K562 (cell line): ENCODE data around the gene PFAS. TPM values are rescaled to one million over a fixed set of nuclear protein-coding genes. Genes with fewer than 3 reads are reported as not detected.

Experiments
- ASH1L ChIP-seq: fragments of 450-650 bp; IDR thresholded peaks from 2 replicates; pipeline ENCODE4 v1.6.1; 2018; ENCODE audit warnings: borderline replicate concordance, mild to moderate bottlenecking, low read depth; ENCODE audit not compliant: partially characterized antibody
- BRD9 ChIP-seq: fragments of 450-650 bp; IDR thresholded peaks from 2 replicates; pipeline ENCODE4 v1.6.1; 2018; ENCODE audit warnings: low read depth; ENCODE audit not compliant: partially characterized antibody
- CBFA2T2 ChIP-seq: fragments of 450-650 bp; conservative IDR thresholded peaks from 2 replicates; pipeline ENCODE4 v1.6.1; 2017; ENCODE audit warnings: mild to moderate bottlenecking
- CBX3 ChIP-seq, 2 experiments: IDR thresholded peaks; 1 replicate in 1 of 2; 2 replicates in 1 of 2; pipeline ENCODE4 v1.6.1; 2012; ENCODE audit warnings: inconsistent platforms in 2 of 2, low read length in 2 of 2, borderline replicate concordance in 1 of 2, control low read depth in 1 of 2
- DACH1 ChIP-seq: fragments of 450-650 bp; IDR thresholded peaks from 2 replicates; pipeline ENCODE4 v1.6.1; 2018; ENCODE audit not compliant: partially characterized antibody
- PTRF ChIP-seq: fragments of 450-650 bp; IDR thresholded peaks from 2 replicates; pipeline ENCODE4 v1.6.1; 2016; ENCODE audit warnings: mild to moderate bottlenecking, missing genetic modification characterization, missing compliant biosample characterization
- SIX5 ChIP-seq, 2 experiments: IDR thresholded peaks; 2 replicates each; pipeline ENCODE4 v1.6.1; 2011; ENCODE audit warnings: low read length in 2 of 2, borderline replicate concordance in 1 of 2, low read depth in 1 of 2, mild to moderate bottlenecking in 1 of 2, moderate library complexity in 1 of 2; ENCODE audit not compliant: insufficient read depth in 1 of 2
- TEAD2 ChIP-seq: fragments of 450-650 bp; IDR thresholded peaks from 2 replicates; pipeline ENCODE4 v1.6.1; 2016; ENCODE audit warnings: missing genetic modification characterization, control low read depth, missing compliant biosample characterization
- TRIM28 ChIP-seq: fragments of 450-650 bp; IDR thresholded peaks from 2 replicates; pipeline ENCODE4 v1.6.1; 2017
- ZNF184 ChIP-seq: sonication (generic); formaldehyde crosslinking; IDR thresholded peaks from 2 replicates; pipeline ENCODE4 v1.5.0; 2020; ENCODE audit warnings: missing genetic modification reagents
- polyA plus RNA-seq, 8 experiments: library from polyadenylated mRNA; depleted of rRNA in 4 of 8; stranded (reverse) in 5 of 8; unstranded in 3 of 8; fragments of >200 nt; fragmentation: Nextera tagmentation in 2 of 8; fragmentation: Illumina TruSeq in 1 of 8; extraction: Ambion mirVana in 2 of 8; extraction: Trizol in 1 of 8; gene quantifications; 2 replicates each; pipeline versions ENCODE4 v1.2.1 to v1.2.3, GENCODE V29; 2011 to 2014; ENCODE audit warnings: inconsistent platforms in 1 of 8, missing spikeins in 1 of 8
- total RNA-seq, 7 experiments: library from RNA; depleted of rRNA in 6 of 7; stranded (reverse); fragments of >200 nt in 6 of 7; fragmentation: Illumina TruSeq in 2 of 7; extraction: Trizol in 2 of 7; gene quantifications; 2 replicates each; pipeline versions ENCODE4 v1.2.1 to v1.2.3, GENCODE V29; 2011 to 2021; ENCODE audit warnings: low replicate concordance in 1 of 7
- TF ChIP-seq, protein P1 (sequence below): fragments of 450-650 bp; conservative IDR thresholded peaks from 2 replicates; pipeline ENCODE4 v1.6.1; 2016; ENCODE audit warnings: missing genetic modification characterization, low read depth, mild to moderate bottlenecking, missing compliant biosample characterization, moderate library complexity
- TF ChIP-seq, protein P2 (sequence below): sonication (generic); formaldehyde crosslinking; IDR thresholded peaks from 2 replicates; pipeline ENCODE4 v1.8.1; 2023; ENCODE audit warnings: mild to moderate bottlenecking, missing genetic modification reagents
- TF ChIP-seq, protein P3 (sequence below): IDR thresholded peaks from 2 replicates; pipeline ENCODE4 v1.6.1; 2011; ENCODE audit not compliant: insufficient read length; ENCODE audit errors: extremely low read depth

Gene PFAS
- total and polyA plus RNA-seq, 9 of the 15 experiments (the other 6 are each of a cell fraction or from before 2014, with no cell fraction given), result 11.6 to 131 (median 43.9) TPM

DNA sequence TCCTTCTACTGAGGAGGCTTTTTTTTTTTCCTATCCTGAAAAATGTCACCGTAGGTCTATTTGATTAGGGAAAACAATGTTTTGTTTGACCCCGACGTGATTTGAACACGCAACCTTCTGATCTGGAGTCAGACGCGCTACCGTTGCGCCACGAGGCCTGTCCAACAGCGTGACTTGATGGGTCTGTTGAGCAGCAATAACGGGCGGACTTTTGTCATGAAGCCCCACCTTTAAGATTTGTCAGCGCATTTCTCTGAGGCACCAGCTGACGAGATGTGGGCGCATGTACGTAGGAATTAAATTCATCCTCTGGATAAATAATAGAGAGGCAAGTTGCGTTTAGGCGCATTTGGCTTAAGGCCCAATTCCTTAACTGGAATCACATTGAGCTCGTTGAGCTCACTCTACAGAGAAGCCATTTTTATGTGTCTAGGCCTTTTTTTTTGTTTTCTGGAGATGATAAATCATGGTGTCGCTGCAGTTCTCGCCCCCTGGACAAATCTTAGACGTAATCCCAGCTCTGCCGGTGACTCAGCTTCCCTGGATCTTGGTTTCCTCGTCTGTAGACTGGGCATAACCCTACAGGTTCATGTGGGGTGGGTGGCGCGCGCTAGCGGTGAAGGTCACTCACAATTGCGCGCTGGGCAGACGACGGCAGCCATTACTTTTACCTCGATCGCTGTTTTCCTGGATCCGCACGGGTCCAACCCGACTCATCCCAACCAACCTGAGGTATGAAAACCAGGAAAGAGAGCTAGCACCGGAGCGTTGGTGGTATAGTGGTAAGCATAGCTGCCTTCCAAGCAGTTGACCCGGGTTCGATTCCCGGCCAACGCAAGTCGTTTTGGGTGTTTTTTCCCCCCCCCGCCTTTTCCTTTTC is 28.1 kb upstream of the PFAS start (continued):
- TF ChIP-seq, protein P1, sequence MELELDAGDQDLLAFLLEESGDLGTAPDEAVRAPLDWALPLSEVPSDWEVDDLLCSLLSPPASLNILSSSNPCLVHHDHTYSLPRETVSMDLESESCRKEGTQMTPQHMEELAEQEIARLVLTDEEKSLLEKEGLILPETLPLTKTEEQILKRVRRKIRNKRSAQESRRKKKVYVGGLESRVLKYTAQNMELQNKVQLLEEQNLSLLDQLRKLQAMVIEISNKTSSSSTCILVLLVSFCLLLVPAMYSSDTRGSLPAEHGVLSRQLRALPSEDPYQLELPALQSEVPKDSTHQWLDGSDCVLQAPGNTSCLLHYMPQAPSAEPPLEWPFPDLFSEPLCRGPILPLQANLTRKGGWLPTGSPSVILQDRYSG (tag), result 0 out of 2 replicates have a peak, but pooled peaks have one; percentile 42
- TF ChIP-seq TEAD2 (tag) (no peak), ZNF184 (CRISPR knock-in tag) (no peak), TRIM28 (0 out of 2 replicates have a peak, but pooled peaks have one; percentile 10), PTRF (tag) (peak; percentile 30; the same call in 1 of the 2 replicates), ASH1L (no peak), BRD9 (peak; percentile 83), SIX5 (IDR thresholded peaks at IDR 0.05; ENCODE audit: borderline replicate concordance in 1 of 2, insufficient read depth in 1 of 2, low read depth in 1 of 2, low read length in 2 of 2) (no peak), CBFA2T2 (no peak), CBX3 (IDR thresholded peaks at IDR 0.05; ENCODE audit: borderline replicate concordance in 1 of 2, low read length in 2 of 2) (0 out of 3 replicates have a peak, but pooled peaks of 1 of the 2 experiments have one; percentile 12), DACH1 (peak; percentile 46)
- TF ChIP-seq, protein P2, sequence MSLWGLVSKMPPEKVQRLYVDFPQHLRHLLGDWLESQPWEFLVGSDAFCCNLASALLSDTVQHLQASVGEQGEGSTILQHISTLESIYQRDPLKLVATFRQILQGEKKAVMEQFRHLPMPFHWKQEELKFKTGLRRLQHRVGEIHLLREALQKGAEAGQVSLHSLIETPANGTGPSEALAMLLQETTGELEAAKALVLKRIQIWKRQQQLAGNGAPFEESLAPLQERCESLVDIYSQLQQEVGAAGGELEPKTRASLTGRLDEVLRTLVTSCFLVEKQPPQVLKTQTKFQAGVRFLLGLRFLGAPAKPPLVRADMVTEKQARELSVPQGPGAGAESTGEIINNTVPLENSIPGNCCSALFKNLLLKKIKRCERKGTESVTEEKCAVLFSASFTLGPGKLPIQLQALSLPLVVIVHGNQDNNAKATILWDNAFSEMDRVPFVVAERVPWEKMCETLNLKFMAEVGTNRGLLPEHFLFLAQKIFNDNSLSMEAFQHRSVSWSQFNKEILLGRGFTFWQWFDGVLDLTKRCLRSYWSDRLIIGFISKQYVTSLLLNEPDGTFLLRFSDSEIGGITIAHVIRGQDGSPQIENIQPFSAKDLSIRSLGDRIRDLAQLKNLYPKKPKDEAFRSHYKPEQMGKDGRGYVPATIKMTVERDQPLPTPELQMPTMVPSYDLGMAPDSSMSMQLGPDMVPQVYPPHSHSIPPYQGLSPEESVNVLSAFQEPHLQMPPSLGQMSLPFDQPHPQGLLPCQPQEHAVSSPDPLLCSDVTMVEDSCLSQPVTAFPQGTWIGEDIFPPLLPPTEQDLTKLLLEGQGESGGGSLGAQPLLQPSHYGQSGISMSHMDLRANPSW (CRISPR knock-in tag), result 0 out of 2 replicates have a peak, but pooled peaks have one; percentile 55
- TF ChIP-seq, protein P3, sequence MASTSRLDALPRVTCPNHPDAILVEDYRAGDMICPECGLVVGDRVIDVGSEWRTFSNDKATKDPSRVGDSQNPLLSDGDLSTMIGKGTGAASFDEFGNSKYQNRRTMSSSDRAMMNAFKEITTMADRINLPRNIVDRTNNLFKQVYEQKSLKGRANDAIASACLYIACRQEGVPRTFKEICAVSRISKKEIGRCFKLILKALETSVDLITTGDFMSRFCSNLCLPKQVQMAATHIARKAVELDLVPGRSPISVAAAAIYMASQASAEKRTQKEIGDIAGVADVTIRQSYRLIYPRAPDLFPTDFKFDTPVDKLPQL, result no peak
